B cell (primary cell): Measurements from ENCODE around the gene IL10RA. TPM values are rescaled to one million over a fixed set of nuclear protein-coding genes. Genes with fewer than 3 reads are reported as not detected.

ENCODE experiments used
- ATAC-seq: fragments of 200-7000 bp; cut with Tn5 transposase; one replicate; pipeline ENCODE4 v1.10.0; 2021; ENCODE audit warnings: low read depth, mild to moderate bottlenecking, moderate number of reproducible peaks, moderate library complexity
- CTCF ChIA-PET: fragments of 350-600 bp; sonication (Branson Sonifier 250); formaldehyde crosslinking; loops from one replicate; lab custom pipeline; 2021; ENCODE audit warnings: antibody characterized with exemption, inconsistent platforms; lab: Charles Lee
- POLR2A ChIA-PET: fragments of 350-600 bp; sonication (Branson Sonifier 250); formaldehyde crosslinking; loops from one replicate; lab custom pipeline; 2021; ENCODE audit warnings: antibody characterized with exemption; lab: Charles Lee
- DNase-seq: peaks from one replicate; pipeline ENCODE4 v3.0.0; 2013
- H2AFZ ChIP-seq: 2 replicates; pipeline ENCODE4 v1.6.1; 2012; ENCODE audit warnings: mild to moderate bottlenecking, low read depth, low read length; ENCODE audit not compliant: insufficient read depth, poor library complexity, severe bottlenecking
- H3K27ac ChIP-seq, 2 donors: 1 replicate in 1 of 2; 2 replicates in 1 of 2; pipeline ENCODE4 v1.5.1; 2012 to 2013; ENCODE audit warnings: low read length in 2 of 2, mild to moderate bottlenecking in 2 of 2, moderate library complexity in 1 of 2
- H3K27me3 ChIP-seq, 4 experiments: fragments of 200-600 bp in 1 of 4; sonication (generic) in 1 of 4; replicated peaks in 1 of 4; 1 replicate in 2 of 4; 2 replicates in 2 of 4; pipeline versions ENCODE4 v1.6.1 to v1.7.0; 2013 to 2016; ENCODE audit warnings: low read length in 3 of 4, mild to moderate bottlenecking in 2 of 4, mixed read lengths in 1 of 4, moderate library complexity in 1 of 4; ENCODE audit not compliant: insufficient read depth in 4 of 4, control insufficient read depth in 3 of 4; ENCODE audit errors: control extremely low read depth in 1 of 4
- H3K36me3 ChIP-seq, 2 experiments: replicated peaks in 1 of 2; 1 replicate in 1 of 2; 2 replicates in 1 of 2; pipeline versions ENCODE4 v1.6.1 to v1.7.1; 2013; ENCODE audit warnings: low read length in 1 of 2; ENCODE audit not compliant: insufficient read depth in 2 of 2, control insufficient read depth in 1 of 2; ENCODE audit errors: control extremely low read depth in 1 of 2, extremely low read depth in 1 of 2
- H3K4me1 ChIP-seq, 2 donors: fragments of 200-600 bp in 1 of 2; sonication (generic) in 1 of 2; 1 replicate in 1 of 2; 2 replicates in 1 of 2; pipeline versions ENCODE4 v1.5.1 to v1.6.1; 2013 to 2017; ENCODE audit warnings: low read length in 2 of 2; ENCODE audit not compliant: control insufficient read depth in 2 of 2, insufficient read depth in 2 of 2
- H3K4me2 ChIP-seq: replicated peaks from 2 replicates; pipeline ENCODE3; 2012; ENCODE audit warnings: mild to moderate bottlenecking, low read depth, low read length; ENCODE audit not compliant: poor library complexity, severe bottlenecking
- H3K4me3 ChIP-seq, 5 experiments: fragments of 200-600 bp in 1 of 5; sonication (generic) in 1 of 5; 1 replicate in 3 of 5; 2 replicates in 2 of 5; pipeline versions ENCODE4 v1.5.1 to v1.7.0; 2011 to 2016; ENCODE audit warnings: low read length in 4 of 5, mild to moderate bottlenecking in 4 of 5, low read depth in 2 of 5, control low read depth in 1 of 5, moderate library complexity in 1 of 5; ENCODE audit not compliant: insufficient read depth in 1 of 5; ENCODE audit errors: control extremely low read depth in 1 of 5, extremely low read depth in 1 of 5
- H3K79me2 ChIP-seq: fragments of 200-600 bp; sonication (generic); one replicate; pipeline ENCODE4 v1.6.0; 2016; ENCODE audit warnings: low read length; ENCODE audit not compliant: control insufficient read depth, insufficient read depth
- H3K9ac ChIP-seq: fragments of 200-600 bp; sonication (generic); 2 replicates; pipeline ENCODE4 v1.6.1; 2017; ENCODE audit warnings: mild to moderate bottlenecking, low read length, moderate library complexity
- H3K9me3 ChIP-seq, 3 donors: one replicate each; pipeline versions ENCODE4 v1.6.1 to v1.7.1; 2013; ENCODE audit warnings: low read length in 2 of 3; ENCODE audit not compliant: control insufficient read depth in 2 of 3, insufficient read depth in 1 of 3; ENCODE audit errors: control extremely low read depth in 1 of 3
- H4K20me1 ChIP-seq: 2 replicates; pipeline ENCODE4 v1.6.0; 2012; ENCODE audit warnings: mild to moderate bottlenecking, low read length; ENCODE audit not compliant: insufficient read depth, control insufficient read depth, poor library complexity, severe bottlenecking
- H3K27ac Mint-ChIP-seq: one replicate; pipeline ENCODE4 v1.8.0; 2021; ENCODE audit warnings: mixed read lengths
- H3K27me3 Mint-ChIP-seq: one replicate; pipeline ENCODE4 v1.8.0; 2021; ENCODE audit warnings: mixed read lengths
- H3K4me1 Mint-ChIP-seq: one replicate; pipeline ENCODE4 v1.8.0; 2021; ENCODE audit warnings: mixed read lengths
- H3K4me3 Mint-ChIP-seq: one replicate; pipeline ENCODE4 v1.8.0; 2021; ENCODE audit warnings: mixed read lengths
- H3K9me3 Mint-ChIP-seq: one replicate; pipeline ENCODE4 v1.8.0; 2022; ENCODE audit warnings: mixed read lengths; ENCODE audit not compliant: insufficient read depth
- CTCF ChIP-seq: fragments of 200-600 bp; IDR thresholded peaks from one replicate; pipeline ENCODE4 v1.8.0; 2022; ENCODE audit warnings: antibody characterized with exemption, mild to moderate bottlenecking
- EZH2 ChIP-seq: IDR thresholded peaks from 2 replicates; pipeline ENCODE4 v1.6.1; 2012; ENCODE audit warnings: borderline replicate concordance, low read depth, mild to moderate bottlenecking, moderate library complexity, low read length; ENCODE audit not compliant: insufficient read depth, poor library complexity, severe bottlenecking
- WGBS: methylation state at CpG from one replicate; pipeline ENCODE4 v1.1.5; 2013; ENCODE audit warnings: missing lambda C conversion rate; ENCODE audit not compliant: insufficient coverage; 5-methylcytosine and 5-hydroxymethylcytosine counted together
- intact Hi-C: fragments of 100-400 bp; cut with micrococcal nuclease; formaldehyde crosslinking; loops from one replicate; pipeline ENCODE4 v1.10.0; 2022
- polyA plus RNA-seq: library from polyadenylated mRNA; depleted of rRNA; stranded (reverse); fragments of >200 nt; gene quantifications from 2 replicates; pipeline ENCODE4 v1.2.3, GENCODE V29; 2012
- total RNA-seq, 2 donors: library from RNA; stranded (reverse); fragments of 120-200 nt in 1 of 2; gene quantifications; 1 replicate in 1 of 2; 2 replicates in 1 of 2; pipeline versions ENCODE4 v1.2.3 to v1.2.4, GENCODE V29; 2013 to 2022

Gene IL10RA
- total and polyA plus RNA-seq, 2 donors (not counting 1 experiment from before 2014, with no cell fraction given), result 73.3 to 417 TPM

GRCh38 chr11:118017111-118017510 is 30.9 kb downstream of the IL10RA start:
- DNase-seq, result no peak
- Mint-ChIP-seq H3K27me3 (no peaks in the 10 kb centered on the region), H3K4me3 (no peak overlapping the region), H3K27ac (no peak overlapping the region), H3K9me3 (peaks cover 19% of the 10 kb centered on the region), H3K4me1 (peaks cover 51% of the 10 kb centered on the region)
- H3K9me3 ChIP-seq, result peaks cover 4 to 29% (median 28%) of the 10 kb centered on the region in 3 donors
- peak overlapping the region; percentile 68 for H3K4me2 ChIP-seq
- ChIA-PET CTCF (interaction anchor here (0.6 to 2.5 kb wide), 4 partner anchors 10 to 66 kb away, joined by 3 to 15 read pairs (median 5); no protein-coding TSS in a partner anchor), POLR2A (interaction anchor here (2.0 to 2.3 kb wide), 2 partner anchors 20 to 66 kb away, joined by 8 to 16 read pairs; no protein-coding TSS in a partner anchor)
- H2AFZ ChIP-seq, result no peak overlapping the region
- WGBS, result 98% methylated on average over 3 of the region's 3 CpGs
- ATAC-seq, result no peak
- peaks cover 51 to 52% of the 10 kb centered on the region in 2 donors for H3K4me1 ChIP-seq
- no peaks in the 10 kb centered on the region for H4K20me1 ChIP-seq
- no peak overlapping the region for H3K4me3 ChIP-seq
- no peak overlapping the region for H3K27ac ChIP-seq
- intact Hi-C loops, result loop anchor here (10.0 kb wide), 1 partner anchor 208 kb away; the partner anchor contains the start of gene JAML
- H3K36me3 ChIP-seq, result no peaks in the 10 kb centered on the region
- TF ChIP-seq EZH2 (no peak), CTCF (no peak)
- H3K9ac ChIP-seq, result no peak overlapping the region
- H3K79me2 ChIP-seq, result no peaks in the 10 kb centered on the region
- no peaks in the 10 kb centered on the region for H3K27me3 ChIP-seq

GRCh38 chr11:118017631-118018315 is 31.6 kb downstream of the IL10RA start:
- Histone ChIP-seq H3K36me3 (no peaks in the 10 kb centered on the region), H3K9me3 (peaks cover 4 to 28% (median 28%) of the 10 kb centered on the region in 3 donors), H3K27me3 (no peaks in the 10 kb centered on the region), H3K9ac (no peak overlapping the region), H3K27ac (no peak overlapping the region), H3K79me2 (no peaks in the 10 kb centered on the region), H3K4me3 (no peak overlapping the region), H3K4me1 (peaks cover 44 to 46% of the 10 kb centered on the region in 2 donors), H3K4me2 (no peak overlapping the region), H2AFZ (no peak overlapping the region), H4K20me1 (no peaks in the 10 kb centered on the region)
- Mint-ChIP-seq H3K9me3 (peaks cover 19% of the 10 kb centered on the region), H3K27ac (peak overlapping the region; percentile 38), H3K27me3 (no peaks in the 10 kb centered on the region), H3K4me1 (peaks cover 44% of the 10 kb centered on the region), H3K4me3 (no peak overlapping the region)
- ChIA-PET CTCF (interaction anchor here (0.6 to 2.5 kb wide), 2 partner anchors 36 to 67 kb away, joined by 3 to 15 read pairs; no protein-coding TSS in a partner anchor), POLR2A (interaction anchor here (1.2 kb wide), 1 partner anchor 10 kb away, joined by 3 read pairs; no protein-coding TSS in a partner anchor)
- 84% methylated on average over 2 of the region's 4 CpGs for WGBS
- no peak for ATAC-seq
- intact Hi-C loops, result loop anchor here (10.0 kb wide), 1 partner anchor 207 kb away; the partner anchor contains the start of gene JAML
- no peak for TF ChIP-seq CTCF
- TF ChIP-seq EZH2, result no peak
- no peak for DNase-seq
